Activated CD4-positive, CD25-positive, alpha-beta regulatory T cell treated with anti-CD3 and anti-CD28 coated beads, Interleukin-2, amount 50 U/mL, for 24 hours (primary cell): ENCODE measurements around the gene TIMM17A.
"Not testable (repeated sequence)": the region's sequence is repeated elsewhere in the genome, so short reads cannot be mapped to it uniquely, and the experiment has no call there.

Experiments
- ATAC-seq, 2 donors: fragments of 150-1000 bp; cut with Tn5 transposase; one replicate each; pipeline ENCODE4 v1.10.0; 2021; ENCODE audit warnings: mild to moderate bottlenecking in 1 of 2, moderate library complexity in 1 of 2

TIMM17A gene

DNA sequence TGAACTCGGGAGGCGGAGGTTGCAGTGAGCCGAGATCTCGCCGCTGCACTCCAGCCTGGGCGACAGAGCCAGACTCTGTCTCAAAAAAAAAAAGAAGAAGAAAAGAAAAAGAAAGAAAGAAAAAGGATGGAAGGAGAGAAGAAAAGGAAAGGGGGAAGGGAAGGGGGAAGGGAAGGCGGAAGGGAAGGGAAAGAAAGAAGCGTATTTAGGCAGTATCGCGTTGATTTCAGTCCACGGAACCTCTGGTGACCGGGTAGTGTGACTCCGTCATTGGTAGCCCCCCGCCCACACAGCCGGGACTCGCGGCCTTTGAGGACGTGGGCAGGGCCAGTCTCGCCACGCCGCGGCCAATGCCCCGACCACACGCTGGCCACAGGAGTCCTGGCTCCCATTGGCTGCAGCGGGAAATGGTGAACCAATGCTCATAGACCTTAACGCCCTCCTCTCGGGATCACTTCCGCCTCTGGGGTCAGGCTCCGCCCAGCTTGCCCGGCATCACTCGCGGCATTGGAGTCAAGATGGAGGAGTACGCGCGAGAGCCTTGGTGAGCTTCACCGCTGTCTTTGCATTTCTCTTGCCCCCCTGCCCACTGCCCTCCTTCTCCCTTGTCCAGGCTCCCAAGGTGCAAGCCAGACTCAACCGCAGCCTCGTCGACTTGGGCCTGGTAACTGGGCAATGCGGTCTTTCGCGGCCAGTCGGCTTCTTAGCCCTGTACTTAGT lies at the start of gene TIMM17A:
TIMM17A (plus strand) TSS at position 495 of the 720 bp plus-strand sequence; CDS start at position 519, 24 bp downstream.
- ATAC-seq, result peak; percentile 99 to 100

DNA sequence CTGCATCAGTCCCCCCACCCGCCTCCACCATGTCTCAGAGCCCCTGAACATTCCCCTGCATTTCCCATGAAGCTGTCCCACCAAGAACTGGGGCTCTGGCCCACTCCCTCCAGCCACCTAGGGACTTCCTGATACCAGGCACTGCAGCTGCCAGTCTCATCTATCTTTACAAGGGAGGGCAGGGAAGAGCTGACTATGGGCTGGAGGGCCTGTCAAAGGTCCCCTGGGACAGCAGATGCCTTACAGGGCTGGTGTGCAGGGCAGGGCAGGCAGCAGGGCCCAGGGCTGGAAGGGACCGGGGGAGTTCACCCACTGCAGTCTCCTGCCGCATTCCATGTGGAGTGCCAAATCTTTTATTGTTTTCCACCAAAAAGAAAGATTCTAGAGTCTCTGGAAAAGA lies 49.0 kb upstream of the TIMM17A start:
- ATAC-seq, result no peak

DNA sequence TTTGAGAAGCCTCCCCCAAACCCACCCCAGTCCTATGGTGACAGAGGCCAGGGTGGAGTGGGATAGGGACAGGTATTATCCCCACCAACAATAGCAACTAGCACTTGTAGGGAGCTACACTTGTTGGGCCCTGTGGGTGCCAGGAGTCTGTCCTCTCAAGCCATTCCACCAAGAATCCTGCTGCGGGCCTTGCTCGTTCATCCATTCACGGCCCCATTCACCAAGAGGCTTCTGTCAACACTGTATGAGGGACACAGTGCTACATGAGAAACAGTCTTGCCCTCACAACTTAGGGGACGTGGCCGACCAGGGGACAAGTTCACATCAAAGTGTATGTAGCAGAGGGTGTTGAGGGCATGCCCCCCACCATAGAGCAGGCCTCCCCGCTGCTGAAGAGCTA lies 47.7 kb upstream of the TIMM17A start:
- ATAC-seq, result no peak

DNA sequence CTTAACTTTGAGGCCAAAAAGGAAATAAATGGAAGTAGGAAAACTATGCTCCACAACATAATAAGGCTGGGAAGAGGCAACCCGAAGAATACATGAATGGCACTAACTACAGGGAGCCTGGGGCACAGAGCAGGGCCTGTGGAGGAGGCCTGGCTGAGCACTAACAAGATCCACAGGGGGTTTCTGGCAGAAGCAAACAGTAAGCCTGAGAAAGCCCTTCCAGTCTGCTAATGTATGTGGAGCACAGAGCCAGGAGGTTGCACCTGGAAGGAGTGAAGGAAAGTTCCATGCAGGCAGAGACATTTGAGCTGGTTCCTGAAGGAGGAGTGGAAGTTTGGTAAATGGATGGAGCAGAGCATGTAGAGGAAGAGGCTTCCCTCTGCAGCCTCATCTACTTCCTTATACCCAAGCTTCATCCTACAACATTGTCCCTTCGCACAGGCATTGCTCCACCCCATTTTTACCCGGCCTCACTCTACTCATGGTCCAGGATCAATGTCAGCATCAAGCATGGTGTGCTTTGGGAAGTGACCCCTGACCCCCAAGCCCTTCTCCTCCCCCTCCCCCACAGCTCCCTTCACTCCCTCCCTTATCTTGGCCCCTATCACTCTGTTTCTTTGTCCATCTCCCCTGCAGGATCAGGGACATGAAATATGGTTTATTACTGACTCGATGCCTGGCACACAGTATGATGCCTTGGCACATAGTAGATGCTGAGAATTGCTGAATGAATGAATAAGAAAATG lies 43.3 kb upstream of the TIMM17A start:
- ATAC-seq, result no peak

DNA sequence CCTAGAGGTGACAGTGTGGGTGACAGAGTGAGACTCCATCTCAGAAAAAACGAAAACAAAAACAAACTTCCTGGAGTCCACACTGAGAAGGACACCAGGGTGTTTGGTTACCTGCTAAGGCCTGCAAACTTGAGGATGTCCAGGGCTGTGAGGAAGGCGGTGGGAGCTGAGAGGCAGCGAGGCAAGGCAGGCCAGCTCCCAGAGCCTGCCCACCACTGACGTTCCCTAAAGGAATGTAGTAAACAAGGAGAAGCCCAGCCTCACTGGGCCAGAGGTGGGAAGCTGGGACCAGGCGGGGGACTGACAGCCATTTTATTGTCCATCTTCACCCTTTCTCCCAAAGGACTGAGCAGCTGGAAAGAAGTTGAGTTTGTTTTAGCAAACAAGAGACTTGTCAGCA lies 42.5 kb upstream of the TIMM17A start:
- ATAC-seq, result no peak

DNA sequence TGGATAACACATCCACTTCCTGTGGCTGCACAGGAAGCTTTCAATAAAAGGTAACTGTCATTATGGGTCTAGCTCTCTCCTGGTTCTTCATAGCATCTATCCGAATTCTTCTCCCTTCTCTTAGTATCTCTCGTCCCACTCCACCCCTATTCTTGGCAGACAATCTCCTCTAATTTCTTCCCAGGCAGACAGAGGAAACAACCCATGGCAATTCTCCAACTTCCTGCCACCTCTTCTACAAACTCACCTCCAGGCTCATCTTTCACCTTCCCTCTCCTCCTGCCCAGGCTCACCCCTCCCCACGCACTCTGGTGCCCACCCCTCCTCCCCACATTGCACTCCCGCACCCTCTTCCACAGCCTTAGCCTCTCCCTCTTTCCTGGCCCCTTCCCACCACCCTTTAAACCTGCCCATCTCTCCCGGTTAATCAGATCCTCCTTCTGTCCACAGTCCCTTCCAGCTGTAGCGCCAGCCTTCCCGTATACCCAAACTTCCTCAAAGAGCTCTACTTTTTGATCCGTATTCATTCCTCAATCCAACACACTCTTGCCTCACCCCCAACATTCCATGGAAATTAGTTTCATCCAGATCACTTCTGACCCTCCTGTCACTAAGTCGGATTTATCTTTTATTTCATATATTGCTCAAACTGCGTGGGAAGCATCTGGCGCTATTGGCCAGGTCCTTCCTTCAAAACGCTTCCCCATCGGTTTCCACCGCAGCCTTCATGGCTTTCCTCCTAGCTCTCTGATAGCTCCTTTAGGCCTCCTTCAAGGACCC lies 40.7 kb upstream of the TIMM17A start:
- no peak for ATAC-seq

DNA sequence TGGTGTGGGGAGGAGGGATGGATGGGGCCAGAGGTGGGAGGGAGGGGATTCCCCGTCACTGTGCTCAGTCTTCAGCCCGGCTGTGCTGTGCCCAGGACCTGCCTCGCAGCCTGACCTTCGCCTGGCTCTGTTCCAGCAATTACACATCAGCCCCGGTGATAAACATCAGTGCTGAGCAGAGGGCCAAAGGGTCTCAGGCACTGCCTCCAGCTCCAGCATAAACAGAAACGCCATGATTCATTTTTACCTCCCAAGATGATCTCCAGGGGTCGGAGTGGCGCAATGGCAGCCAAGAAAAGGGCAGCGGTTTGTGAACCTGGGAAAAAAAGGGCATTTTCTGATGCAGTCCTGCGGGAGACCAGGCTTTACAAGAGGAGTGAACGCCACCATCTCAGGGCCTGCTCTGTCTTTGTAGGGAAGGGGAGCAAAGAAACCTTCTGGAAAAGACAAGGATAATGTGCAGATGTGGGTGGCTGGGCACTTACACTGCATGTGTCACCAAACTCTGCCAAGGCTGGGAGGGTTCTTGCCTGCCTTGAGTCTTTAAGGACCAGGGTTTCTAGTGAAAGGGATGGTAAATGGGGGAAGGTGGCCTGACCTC lies 38.6 kb upstream of the TIMM17A start:
- no peak for ATAC-seq

DNA sequence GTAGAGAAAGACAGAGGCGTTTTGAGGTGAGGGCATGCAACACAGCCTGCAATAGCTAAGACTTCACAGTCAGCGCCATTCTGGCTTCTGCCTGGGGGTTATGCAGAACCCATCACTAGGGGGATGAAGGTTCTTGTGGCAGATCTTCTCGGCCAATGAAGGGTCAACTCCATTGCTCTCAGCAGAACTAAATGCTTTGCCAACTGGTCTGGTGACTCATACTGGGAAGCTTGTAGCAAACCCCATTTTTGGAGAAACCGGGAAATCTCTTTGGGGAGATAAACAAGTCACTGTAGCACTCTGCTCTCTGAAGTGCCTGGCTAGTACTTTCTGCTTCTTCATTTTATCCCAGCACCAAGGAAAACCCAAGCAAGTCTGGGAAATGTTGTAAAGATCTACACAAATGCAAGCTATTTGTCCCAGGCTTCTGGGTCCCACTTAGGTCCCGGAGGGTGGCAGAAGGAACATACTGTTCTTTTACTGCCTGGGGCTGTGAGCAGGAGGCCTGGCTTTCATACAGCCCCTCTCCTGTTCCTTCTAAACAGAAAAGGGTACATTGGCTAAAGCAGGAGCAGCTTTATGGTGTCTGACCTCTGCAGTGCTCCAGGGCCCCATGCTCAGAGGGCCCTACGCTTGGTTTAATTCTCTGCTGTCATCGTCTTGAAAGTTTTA lies 37.8 kb upstream of the TIMM17A start:
- no peak for ATAC-seq

DNA sequence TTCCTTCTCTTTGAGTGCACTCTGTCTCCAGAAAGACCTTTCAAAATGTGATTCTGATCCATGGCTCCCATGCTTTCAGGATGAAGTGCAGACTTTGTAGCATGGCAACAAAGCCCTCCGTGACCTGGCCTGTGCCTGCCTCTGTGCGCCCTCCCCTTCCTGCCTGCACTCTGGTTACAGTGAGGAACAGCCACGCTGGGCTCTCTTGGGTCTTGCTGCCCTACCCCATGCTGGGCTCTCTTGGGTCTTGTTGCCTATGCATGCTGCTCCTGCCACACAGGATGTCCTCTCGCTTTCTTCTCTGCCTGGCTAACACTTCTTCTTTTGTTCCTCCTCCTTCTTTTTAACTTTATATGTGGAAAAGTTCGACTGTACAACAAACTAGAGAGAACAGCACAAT lies 37.0 kb upstream of the TIMM17A start:
- ATAC-seq, result no peak

DNA sequence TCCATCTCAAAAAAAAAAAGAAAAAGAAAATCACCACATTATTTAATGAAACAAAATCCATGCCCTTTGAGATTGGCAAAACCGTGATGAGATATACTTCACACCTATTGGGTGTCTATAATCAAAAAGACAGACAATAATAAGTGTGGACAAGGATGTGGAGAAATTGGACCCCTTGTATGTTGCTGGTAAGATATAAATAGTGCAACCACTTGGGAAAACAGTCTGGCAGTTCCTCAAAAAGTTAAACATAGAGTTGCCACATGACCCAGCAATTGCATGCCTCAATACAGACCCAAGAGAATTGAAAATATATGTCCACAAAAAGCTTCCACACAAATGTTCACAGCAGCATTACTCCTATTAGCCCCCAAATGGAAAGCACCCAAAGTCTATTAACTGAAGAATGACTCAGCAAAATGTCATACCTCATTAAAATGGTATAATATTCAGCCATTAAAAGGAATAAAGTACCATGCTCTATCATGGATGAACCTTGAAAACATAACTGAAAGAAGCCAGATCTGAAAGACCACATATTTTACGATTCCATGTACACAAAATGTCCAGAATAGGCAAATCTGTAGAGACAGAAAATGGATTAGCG lies 33.2 kb upstream of the TIMM17A start:
- no peak for ATAC-seq

DNA sequence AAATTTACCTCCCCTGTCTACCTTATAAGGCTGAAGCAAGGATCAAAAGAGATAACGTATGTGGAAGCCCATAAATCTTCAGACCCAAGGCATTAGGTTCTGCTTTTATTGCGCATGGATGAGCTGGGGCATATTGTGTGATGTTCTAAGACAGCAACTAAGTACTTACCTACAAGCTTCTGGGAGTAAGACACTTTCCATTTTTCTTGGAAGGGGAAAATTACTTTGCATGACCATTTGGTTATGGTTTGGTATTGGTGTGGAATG lies 30.1 kb upstream of the TIMM17A start:
- no peak for ATAC-seq

DNA sequence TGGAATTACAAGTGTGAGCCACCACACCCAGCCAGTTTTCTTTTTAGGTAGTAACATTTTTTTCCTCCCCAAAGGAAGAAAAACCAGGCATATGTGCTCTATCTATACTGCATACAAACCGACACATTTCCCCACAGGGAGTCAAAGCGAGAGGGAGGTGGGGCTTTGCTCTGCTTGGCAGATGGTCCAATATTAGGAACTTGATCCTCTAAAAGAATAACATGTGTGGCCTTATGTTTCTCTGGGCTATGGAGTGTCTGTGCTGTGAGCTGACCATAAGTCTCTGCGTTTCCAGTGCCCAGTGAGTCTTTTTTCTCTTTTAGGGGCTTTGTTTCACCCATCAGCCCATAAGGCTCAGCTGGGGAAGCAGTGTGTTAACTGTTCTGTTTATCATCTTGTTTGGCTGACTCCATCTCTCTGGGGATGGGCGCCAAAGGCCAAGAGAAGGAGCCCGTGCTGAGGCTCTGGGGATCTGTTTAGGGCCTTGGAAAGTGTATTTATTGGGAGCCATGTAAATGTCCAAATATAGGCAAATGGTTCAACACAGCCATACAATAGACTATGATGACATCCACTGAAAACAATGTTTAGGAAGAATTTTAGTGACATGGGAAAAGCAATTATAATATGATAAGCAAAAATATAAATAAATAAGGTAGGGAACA lies 29.2 kb upstream of the TIMM17A start:
- ATAC-seq, result no peak

DNA sequence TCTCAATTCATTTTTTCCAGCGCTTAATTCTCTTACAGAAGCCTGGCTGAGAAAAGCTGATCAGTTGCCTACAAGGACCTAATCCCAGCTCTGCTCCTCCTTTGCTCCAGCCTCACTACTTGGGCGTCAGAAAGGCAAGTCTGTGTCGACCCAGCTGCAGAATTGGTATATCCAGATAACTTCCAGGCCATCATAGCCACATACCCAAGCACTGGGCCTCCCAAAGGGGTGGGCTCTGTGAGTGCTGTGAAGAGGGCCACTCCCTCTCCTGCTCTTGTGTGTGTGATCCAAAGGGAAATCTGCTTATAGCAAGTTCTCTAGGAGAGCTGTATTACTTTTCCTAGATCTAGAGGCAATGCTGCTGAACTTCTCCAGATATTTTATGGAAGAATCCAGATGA lies 27.0 kb upstream of the TIMM17A start:
- ATAC-seq, result no peak

DNA sequence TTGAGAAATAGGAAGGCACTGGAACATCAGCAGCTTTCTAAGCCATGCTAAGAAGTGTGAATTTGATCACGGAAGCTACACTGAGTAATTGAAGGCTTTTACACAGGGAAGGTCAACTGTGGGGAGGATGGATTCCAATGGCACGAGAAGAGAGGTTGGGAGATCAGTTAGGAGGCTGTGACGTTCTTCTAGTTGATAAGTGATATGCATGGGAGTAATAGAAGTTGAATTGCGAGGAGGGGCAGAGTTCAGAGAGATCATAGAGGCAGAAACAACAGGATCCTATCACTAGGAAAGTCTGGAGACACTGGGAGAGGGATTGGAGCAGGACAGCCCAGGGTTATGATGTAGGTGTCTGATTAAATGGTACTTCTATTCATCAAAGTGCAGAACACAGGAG lies 25.2 kb upstream of the TIMM17A start:
- no peak for ATAC-seq

DNA sequence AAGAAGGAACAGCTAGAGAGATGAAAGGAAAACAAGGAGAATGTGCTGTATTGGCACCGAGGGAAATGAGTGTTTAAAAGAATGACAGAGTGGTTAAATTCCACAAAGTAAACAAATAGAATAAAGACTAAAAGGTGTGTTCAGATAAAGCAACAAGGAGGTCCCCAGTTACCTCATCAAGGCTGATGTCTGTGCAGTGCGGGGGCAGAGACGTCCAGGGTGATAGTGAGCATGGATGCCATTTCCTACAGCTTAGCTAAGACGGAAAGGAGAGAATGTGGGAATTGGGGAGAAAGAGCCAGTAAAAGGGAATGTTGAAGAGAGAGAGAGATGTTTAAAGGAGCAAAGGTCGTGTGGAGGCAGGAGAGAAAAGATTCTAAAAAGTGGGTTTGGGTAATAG lies 24.5 kb upstream of the TIMM17A start:
- ATAC-seq, result no peak

DNA sequence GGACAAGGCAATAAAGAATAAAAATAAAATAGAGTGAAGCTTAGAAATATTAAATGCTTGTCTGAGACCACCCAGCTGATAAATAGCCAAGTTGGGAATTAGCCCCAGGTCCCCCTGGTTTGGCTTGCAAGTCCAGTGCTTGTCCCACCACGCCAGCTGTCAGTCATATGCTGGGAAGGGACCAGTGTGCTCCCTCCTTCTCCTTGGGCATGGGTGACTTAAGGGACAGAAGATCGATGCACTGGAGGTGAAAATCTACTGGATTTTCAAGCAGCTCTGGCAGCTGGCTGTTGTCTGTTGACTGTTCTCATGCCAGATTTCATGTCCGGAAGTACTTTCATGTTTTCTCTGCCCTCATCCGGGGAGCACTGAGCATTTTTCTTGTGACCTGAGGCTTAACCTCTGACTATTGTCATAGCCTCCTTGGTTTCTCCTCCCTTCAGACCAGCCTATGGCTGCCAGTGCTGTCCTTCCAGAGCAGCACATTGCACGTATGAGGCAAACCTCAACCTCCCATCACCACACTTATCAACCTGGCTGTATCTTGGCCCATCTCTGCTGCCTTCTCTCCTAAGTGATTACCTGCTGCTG lies 21.4 kb upstream of the TIMM17A start:
- no peak for ATAC-seq

DNA sequence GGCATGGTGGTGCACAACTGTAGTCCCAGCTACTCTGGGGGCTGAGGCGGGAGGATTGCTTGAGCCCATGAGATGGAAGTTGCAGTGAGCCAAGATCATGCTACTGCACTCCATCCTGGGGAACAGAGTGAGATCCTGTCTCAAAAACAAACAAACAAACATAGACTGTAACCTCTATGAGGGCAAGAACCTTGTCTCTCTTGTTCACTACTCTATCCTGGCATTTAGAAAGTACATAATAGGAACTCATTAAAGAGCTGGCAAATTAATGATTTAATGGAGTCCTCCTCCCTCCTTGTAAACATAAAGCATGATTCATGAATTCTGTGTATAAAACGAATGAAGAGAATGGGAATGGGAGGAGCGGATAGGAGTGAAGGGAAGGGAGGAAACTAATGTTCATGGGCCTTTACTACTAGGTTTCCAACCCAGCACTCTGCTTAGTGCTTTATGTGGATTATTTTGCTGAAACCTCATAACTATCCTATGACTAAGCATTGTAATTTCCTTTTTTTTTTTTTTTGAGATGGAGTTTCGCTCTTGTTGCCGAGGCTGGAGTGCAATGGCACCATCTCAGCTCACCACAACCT lies 17.6 kb upstream of the TIMM17A start:
- no peak for ATAC-seq

DNA sequence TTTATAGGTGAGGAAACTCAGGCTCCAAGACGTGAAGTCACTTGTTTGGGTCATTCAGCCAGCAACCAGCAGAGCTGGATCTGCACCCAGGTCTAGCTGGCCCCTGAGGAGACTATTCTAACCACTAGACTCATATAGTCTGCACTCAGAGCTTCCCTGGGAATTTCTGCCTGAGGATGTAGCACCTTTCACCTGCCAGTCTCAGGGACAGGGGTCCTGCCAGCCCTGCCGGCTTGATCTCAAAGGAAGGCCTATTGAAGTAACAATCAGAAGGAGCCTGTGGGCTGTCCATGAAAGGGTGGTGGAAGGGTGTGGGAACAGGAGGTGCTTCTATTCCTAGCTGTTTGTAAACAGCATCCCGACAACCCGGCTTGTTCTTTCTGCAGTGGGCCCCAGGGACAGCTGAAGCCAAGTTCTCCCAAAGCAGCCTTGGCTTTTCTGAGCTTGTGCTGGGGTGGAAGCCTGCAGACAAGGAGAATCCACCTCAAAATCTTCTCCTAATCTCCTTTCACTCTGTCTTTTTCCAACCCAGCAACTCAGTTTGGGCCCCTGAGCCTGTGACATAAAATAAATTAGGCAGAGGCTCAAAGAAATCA lies 16.8 kb upstream of the TIMM17A start:
- ATAC-seq, result no peak

DNA sequence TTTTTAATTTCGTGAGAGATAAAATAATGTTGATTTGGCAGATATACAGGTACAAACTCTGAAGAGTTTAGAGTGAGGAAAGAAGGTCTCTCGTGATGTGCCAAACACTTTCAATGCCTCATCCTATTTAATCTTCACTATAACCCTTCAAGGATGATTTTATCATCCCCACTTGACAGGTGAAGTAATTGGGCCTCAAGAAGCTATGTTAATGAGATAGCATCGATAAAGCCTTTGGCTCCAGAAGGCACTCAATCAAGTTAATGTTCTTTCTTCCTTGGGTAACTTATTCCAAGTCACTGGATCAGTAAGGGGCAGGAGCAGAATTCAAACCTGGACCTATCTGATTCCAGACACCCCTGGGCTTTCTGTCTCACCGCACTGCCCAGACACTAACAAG lies 16.2 kb upstream of the TIMM17A start:
- ATAC-seq, result no peak

DNA sequence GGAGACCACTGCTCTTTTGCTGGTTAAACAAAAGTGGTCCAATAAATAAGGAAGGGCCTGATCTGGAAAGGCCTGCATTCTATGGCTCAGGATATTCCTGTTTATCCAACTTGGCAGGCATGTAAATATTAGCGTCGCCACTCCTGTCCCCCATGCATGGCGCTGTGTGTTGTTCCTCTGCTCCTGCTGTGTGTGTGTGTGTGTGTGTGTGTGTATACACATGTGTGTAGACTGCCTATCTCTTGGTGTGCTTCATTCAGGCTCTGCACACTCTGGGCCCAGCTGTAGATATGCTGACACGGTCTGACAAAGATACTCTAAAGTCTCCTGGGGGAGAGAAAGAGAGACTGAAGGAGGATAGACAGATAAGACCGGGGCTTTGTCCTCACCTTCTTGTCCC lies 15.7 kb upstream of the TIMM17A start:
- no peak for ATAC-seq

DNA sequence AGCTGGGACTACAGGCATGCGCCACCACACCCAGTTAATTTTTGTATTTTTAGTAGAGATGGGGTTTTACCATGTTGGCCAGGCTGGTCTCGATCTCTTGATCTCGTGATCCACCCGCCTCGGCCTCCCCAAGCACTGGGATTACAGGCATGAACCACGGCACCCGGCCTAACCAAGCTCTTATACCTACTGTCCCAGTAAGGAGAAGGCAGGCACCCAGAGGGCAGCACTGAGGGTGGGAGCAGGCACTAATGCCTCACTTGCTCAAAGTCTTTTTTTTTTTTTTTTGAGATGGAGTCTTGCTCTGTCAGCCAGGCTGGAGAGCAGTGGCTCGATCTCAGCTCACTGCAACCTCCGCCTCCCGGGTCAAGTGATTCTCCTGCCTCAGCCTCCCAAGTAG lies 15.0 kb upstream of the TIMM17A start:
- ATAC-seq, result not testable (repeated sequence)
